GM23338 (cell line): ENCODE results near the gene BAIAP2. TPM values are rescaled to one million over a fixed set of nuclear protein-coding genes. Genes with fewer than 3 reads are reported as not detected.

Experiments used
- ATAC-seq: fragments of 200-7000 bp; cut with Tn5 transposase; 3 replicates; pipeline ENCODE4 v1.9.1; 2020
- DNase-seq: peaks from one replicate; pipeline ENCODE4 v3.0.0-alpha.2; 2015; ENCODE audit warnings: low spot score
- H2AFZ ChIP-seq: fragments of 200-600 bp; sonication (generic); 2 replicates; pipeline ENCODE4 v1.8.0; 2016; ENCODE audit warnings: antibody characterized with exemption, mild to moderate bottlenecking, moderate library complexity
- H3F3A ChIP-seq: fragments of 200-600 bp; sonication (generic); replicated peaks from 2 replicates; pipeline ENCODE4 v1.8.0; 2017; ENCODE audit warnings: antibody characterized with exemption, mixed run types, low read depth
- H3K27ac ChIP-seq: fragments of 200-600 bp; sonication (generic); 2 replicates; pipeline ENCODE4 v1.6.1; 2016; ENCODE audit warnings: low read depth
- H3K27me3 ChIP-seq: fragments of 200-600 bp; sonication (generic); 2 replicates; pipeline ENCODE4 v1.8.0; 2016; ENCODE audit warnings: mild to moderate bottlenecking, mixed run types, moderate library complexity; ENCODE audit not compliant: insufficient read depth
- H3K36me3 ChIP-seq: fragments of 200-600 bp; sonication (generic); 2 replicates; pipeline ENCODE4 v1.8.0; 2016; ENCODE audit warnings: mild to moderate bottlenecking; ENCODE audit not compliant: insufficient read depth
- H3K4me1 ChIP-seq: fragments of 200-600 bp; sonication (generic); 2 replicates; pipeline ENCODE4 v1.8.0; 2016; ENCODE audit warnings: mild to moderate bottlenecking, moderate library complexity; ENCODE audit not compliant: insufficient read depth
- H3K4me2 ChIP-seq: fragments of 200-600 bp; sonication (generic); 2 replicates; pipeline ENCODE4 v1.7.1; 2017; ENCODE audit warnings: mixed run types
- H3K4me3 ChIP-seq: fragments of 200-600 bp; sonication (generic); 2 replicates; pipeline ENCODE4 v1.6.1; 2016; ENCODE audit warnings: mixed run types
- H3K79me2 ChIP-seq: fragments of 200-600 bp; sonication (generic); replicated peaks from 2 replicates; pipeline ENCODE4 v1.8.0; 2017; ENCODE audit warnings: mild to moderate bottlenecking; ENCODE audit not compliant: insufficient read depth
- H3K9me2 ChIP-seq: fragments of 200-600 bp; sonication (generic); 2 replicates; pipeline ENCODE4 v1.8.0; 2017; ENCODE audit not compliant: insufficient read depth
- H4K20me1 ChIP-seq: fragments of 200-600 bp; sonication (generic); replicated peaks from 2 replicates; pipeline ENCODE4 v1.8.0; 2017; ENCODE audit warnings: mild to moderate bottlenecking; ENCODE audit not compliant: insufficient read depth
- H3K27ac Mint-ChIP-seq: 2 replicates; pipeline ENCODE4 v1.8.0; 2020; ENCODE audit warnings: inconsistent platforms, mild to moderate bottlenecking, moderate library complexity, mixed read lengths
- H3K27me3 Mint-ChIP-seq: 3 replicates; pipeline ENCODE4 v1.8.0; 2022; ENCODE audit warnings: low read depth, mild to moderate bottlenecking, moderate library complexity, mixed read lengths, inconsistent platforms; ENCODE audit not compliant: insufficient read depth, poor library complexity
- H3K36me3 Mint-ChIP-seq: 3 replicates; pipeline ENCODE4 v1.8.0; 2021; ENCODE audit warnings: low read depth, mild to moderate bottlenecking, inconsistent platforms, moderate library complexity, mixed read lengths
- H3K4me1 Mint-ChIP-seq: 3 replicates; pipeline ENCODE4 v1.8.0; 2020; ENCODE audit warnings: mild to moderate bottlenecking, inconsistent platforms, mixed read lengths
- H3K4me3 Mint-ChIP-seq: 3 replicates; pipeline ENCODE4 v1.8.0; 2021; ENCODE audit warnings: moderate library complexity, mild to moderate bottlenecking, inconsistent platforms, mixed read lengths
- H3K9me3 Mint-ChIP-seq: 3 replicates; pipeline ENCODE4 v1.8.0; 2020; ENCODE audit warnings: moderate library complexity, mild to moderate bottlenecking, inconsistent platforms, mixed read lengths
- CTCF ChIP-seq, 2 experiments: fragments of 200-600 bp in 1 of 2; sonication (generic) in 1 of 2; conservative IDR thresholded peaks; 2 replicates each; pipeline versions ENCODE4 v1.5.1 to v1.6.1; 2016 to 2017; ENCODE audit warnings: antibody characterized with exemption in 2 of 2, low read depth in 2 of 2, mild to moderate bottlenecking in 2 of 2, moderate library complexity in 1 of 2
- ETS1 ChIP-seq: IDR thresholded peaks from 2 replicates; pipeline ENCODE4 v1.6.1; 2016; ENCODE audit warnings: antibody characterized with exemption
- EZH2 ChIP-seq: fragments of 200-600 bp; sonication (generic); IDR thresholded peaks from one replicate; pipeline ENCODE4 v1.8.0; 2017; ENCODE audit warnings: antibody characterized with exemption, mild to moderate bottlenecking, low read depth; ENCODE audit not compliant: unreplicated experiment
- JUNB ChIP-seq: IDR thresholded peaks from one replicate; pipeline ENCODE4 v1.6.1; 2016; ENCODE audit warnings: antibody characterized with exemption; ENCODE audit not compliant: unreplicated experiment
- NANOG ChIP-seq: IDR thresholded peaks from 2 replicates; pipeline ENCODE4 v1.6.1; 2016; ENCODE audit warnings: antibody characterized with exemption, borderline replicate concordance
- POLR2AphosphoS5 ChIP-seq: IDR thresholded peaks from 2 replicates; pipeline ENCODE4 v1.6.1; 2016; ENCODE audit warnings: antibody characterized with exemption, low read depth
- STAT1 ChIP-seq: IDR thresholded peaks from one replicate; pipeline ENCODE4 v1.6.1; 2016; ENCODE audit warnings: antibody characterized with exemption; ENCODE audit not compliant: unreplicated experiment
- ZNF114 ChIP-seq: fragments of 250-450 bp; sonication (Bioruptor Pico); IDR thresholded peaks from 2 replicates; pipeline ENCODE4 v1.5.0; 2020; ENCODE audit warnings: mild to moderate bottlenecking, moderate library complexity
- ZNF331 ChIP-seq: fragments of 250-450 bp; sonication (Bioruptor Pico); IDR thresholded peaks from 2 replicates; pipeline ENCODE4 v1.5.0; 2020; ENCODE audit warnings: low read depth, mild to moderate bottlenecking, moderate library complexity
- ZNF462 ChIP-seq: fragments of 250-450 bp; sonication (Bioruptor Pico); IDR thresholded peaks from 2 replicates; pipeline ENCODE4 v1.5.0; 2020; ENCODE audit warnings: mild to moderate bottlenecking, moderate library complexity
- polyA plus RNA-seq: library from polyadenylated mRNA; unstranded; fragments of >200 nt; fragmentation: Nextera tagmentation; extraction: Ambion mirVana; gene quantifications from 2 replicates; pipeline ENCODE4 v1.2.1, GENCODE V29; 2016
- total RNA-seq: library from RNA; depleted of rRNA; stranded (reverse); fragments of >200 nt; shearing (Covaris generic); gene quantifications from 2 replicates; pipeline ENCODE4 v1.2.3, GENCODE V29; 2014

The BAIAP2 gene
- total and polyA plus RNA-seq, 2 experiments from 2014 or later, result 21.7 to 22.7 TPM

- H3F3A ChIP-seq, result no peaks in the 10 kb centered on the region
Observed at GRCh38 chr17:81061027-81061735, 26.2 kb downstream of the BAIAP2 start.

More at GRCh38 chr17:81061027-81061735, 26.2 kb downstream of the BAIAP2 start:
- Histone ChIP-seq H2AFZ (no peak overlapping the region), H3K4me2 (no peak overlapping the region), H3K4me1 (no peaks in the 10 kb centered on the region), H3K27me3 (no peaks in the 10 kb centered on the region), H3K36me3 (no peaks in the 10 kb centered on the region), H4K20me1 (peaks cover 5% of the 10 kb centered on the region; the same call in 1 of the 2 replicates), H3K4me3 (no peak overlapping the region), H3K27ac (no peak overlapping the region), H3K9me2 (no peaks in the 10 kb centered on the region), H3K79me2 (no peaks in the 10 kb centered on the region)
- Mint-ChIP-seq H3K9me3 (no peaks in the 10 kb centered on the region), H3K36me3 (no peaks in the 10 kb centered on the region; the same call in 1 of the 3 replicates), H3K4me1 (peaks cover 15% of the 10 kb centered on the region; the same call in 2 of the 3 replicates), H3K27me3 (peaks cover 12% of the 10 kb centered on the region), H3K27ac (no peak overlapping the region), H3K4me3 (no peak overlapping the region)
- ATAC-seq (no peak), DNase-seq (no peak)
- no peak for TF ChIP-seq ZNF114 (CRISPR knock-in tag)
- TF ChIP-seq NANOG, result no peak
- TF ChIP-seq ZNF462 (CRISPR knock-in tag), result no peak
- TF ChIP-seq ETS1, result no peak
- no peak for TF ChIP-seq CTCF (conservative IDR thresholded peaks at IDR 0.05; ENCODE audit: low read depth in 2 of 2)
- TF ChIP-seq EZH2, result no peak
- TF ChIP-seq ZNF331, result no peak
- TF ChIP-seq POLR2AphosphoS5, result no peak
- no peak for TF ChIP-seq STAT1
- TF ChIP-seq JUNB, result no peak
